GM11168 (cell line): ENCODE results near the gene IGFL4.

Source experiments
- in situ Hi-C: fragments of 300-500 bp; cut with MboI; formaldehyde crosslinking; loops from one replicate; pipeline ENCODE4 v1.12.0; 2022; ENCODE audit warnings: low sequenced_read_pairs; ENCODE audit not compliant: unreplicated experiment

Gene IGFL4

DNA sequence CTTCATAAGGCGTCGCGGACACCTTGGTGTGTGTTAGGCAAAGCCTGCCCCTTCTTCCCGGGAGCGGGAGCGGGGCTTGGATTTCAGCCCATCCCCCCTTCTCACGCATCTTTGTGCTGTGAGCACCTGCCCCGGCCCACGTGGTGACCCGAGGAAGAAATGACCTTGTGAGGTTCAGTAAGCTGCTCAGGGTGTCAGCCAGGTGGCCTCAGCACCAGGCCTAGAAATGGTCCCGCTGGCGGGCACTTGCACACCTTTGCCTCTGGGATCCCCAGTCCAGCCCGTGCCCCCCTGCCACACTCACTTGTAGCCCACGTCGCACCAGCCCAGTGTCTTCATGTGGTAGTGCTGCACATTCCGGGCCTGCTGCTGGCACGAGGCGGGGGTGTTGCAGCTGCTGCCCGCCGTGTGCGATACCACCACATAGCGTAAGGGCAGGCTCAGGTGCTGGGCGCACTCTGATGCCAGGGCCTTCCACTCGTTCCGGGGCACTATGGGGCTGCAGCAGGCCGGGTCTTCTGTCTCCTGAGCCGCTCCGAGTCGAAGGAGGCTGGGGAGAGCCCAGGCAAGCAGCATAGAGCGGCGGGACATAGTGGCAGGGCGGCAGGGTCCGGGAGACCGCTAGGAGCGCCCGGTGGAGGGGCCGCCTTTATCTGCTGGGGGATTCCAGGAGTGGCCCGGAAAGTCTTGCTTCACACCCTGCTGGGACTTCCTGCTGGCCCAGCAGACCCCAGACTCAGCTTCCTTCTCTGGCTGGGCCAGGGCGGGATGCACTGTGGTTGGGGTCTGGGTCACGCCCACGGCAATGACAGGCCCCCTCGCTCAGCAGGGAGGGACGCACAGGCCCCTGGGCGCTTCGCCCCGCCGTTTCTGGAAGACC, 18.1 kb downstream of the IGFL4 start, which contains the start of gene PGLYRP1:
TSS of gene PGLYRP1 (minus strand) at position 623 of the 880 bp plus-strand sequence. CDS start at position 591, 32 bp downstream.
- in situ Hi-C loops = no loop called here

DNA sequence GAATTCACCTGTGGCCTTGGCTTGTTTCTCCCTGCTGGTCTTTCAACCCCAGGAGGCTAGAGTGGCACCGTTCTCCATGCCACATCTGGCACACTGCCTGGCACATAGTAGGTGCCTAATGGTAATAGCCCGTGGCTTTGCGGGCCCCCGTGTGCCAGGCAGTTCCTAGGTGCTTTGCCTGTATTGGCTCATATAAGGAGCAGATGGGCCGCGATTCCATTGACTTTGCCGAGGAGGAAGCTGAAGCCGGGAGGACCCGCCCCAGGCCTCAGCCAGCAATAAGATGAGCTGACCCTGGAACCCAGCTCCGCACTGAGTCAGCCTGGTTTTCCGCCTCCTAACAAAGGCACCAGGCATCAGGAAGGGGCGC, 18.8 kb downstream of the IGFL4 start:
- in situ Hi-C loops = no loop called here

DNA sequence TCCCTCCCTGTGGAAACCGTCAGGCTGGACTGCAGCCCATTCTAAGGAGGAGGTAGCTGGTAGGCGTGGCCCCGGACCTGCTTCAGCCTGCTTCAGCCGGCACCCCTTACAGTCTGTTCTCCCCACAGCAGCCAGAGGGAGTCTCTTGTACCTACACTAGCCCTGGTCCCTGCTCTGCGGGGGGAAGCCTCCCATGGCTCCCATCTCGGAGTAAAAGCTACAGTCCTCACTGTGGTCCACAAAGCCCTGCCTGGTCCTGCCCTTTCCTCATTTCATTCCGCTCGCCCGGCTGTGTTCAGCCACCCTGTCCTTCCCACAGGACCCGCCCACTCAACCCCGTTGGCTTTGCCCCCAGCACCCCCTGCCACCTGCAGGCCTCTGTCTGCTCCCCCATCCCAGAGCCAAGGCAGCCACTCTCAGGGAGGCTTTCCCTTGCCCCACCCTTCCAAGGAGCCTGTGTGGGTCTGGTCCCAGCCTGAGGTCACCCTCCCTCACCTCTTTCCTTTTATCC, 19.2 kb downstream of the IGFL4 start:
- in situ Hi-C loops = no loop called here

DNA sequence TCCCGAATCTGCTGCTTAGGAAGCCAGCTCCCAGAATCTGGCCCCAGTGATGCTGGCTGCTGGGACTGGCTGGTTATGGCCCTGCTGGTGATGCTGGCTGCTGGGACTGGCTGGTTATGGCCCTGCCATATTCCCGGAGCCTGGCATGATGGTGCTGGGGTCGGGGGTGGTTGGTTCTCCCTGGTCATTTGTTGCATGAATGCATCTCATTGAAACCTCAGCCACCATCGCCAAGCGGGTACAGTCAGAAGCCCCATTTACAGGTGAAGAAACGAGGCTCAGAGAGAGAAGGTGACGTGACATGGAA, 20.0 kb downstream of the IGFL4 start:
- in situ Hi-C loops = no loop called here

DNA sequence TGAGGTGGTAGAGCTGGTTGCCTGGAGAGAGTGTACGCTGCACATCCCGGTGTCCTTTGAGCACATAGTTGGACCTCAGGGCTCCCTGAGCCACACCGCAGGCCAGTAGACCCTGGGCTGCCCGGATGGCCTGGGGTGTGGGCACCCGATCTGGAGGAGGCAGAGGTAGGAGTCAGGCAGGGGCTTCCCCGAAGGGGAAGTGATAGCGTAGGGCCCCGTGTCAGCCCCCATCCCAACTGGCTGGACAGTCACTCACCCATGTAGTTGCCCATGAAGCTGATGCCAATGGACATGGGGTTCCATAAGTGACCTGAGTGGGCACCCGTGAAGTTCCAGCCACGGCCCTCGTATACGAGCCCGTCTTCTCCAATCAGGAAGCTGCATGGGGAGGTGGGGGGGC, 21.5 kb downstream of the IGFL4 start:
- in situ Hi-C loops = no loop called here

DNA sequence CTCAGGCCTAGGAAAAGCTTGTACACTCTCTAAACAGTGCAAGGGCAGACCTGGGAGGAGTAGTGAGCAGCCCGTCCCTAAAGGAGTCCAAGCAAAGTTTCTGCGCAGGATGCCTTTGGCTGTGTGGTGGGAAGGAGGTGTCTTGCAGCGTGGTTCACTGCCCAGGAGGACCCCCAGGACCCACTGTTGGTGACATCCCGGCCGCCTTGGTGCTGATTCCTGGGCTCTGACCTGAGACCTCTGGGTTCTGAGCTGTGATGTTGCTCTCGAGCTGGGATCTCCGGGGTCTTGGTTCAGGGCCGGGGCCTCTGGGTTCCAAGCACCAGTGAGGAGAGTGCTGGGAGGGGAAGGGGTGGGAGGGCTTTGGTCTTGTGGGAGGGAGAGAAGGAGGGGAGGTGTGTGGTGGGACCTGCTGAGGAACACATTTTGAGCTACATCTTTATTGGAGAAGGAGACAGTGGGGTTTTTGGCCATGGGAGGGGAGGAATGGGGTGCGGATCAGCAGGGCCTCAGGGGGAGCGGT, 22.0 kb downstream of the IGFL4 start:
- in situ Hi-C loops = no loop called here

DNA sequence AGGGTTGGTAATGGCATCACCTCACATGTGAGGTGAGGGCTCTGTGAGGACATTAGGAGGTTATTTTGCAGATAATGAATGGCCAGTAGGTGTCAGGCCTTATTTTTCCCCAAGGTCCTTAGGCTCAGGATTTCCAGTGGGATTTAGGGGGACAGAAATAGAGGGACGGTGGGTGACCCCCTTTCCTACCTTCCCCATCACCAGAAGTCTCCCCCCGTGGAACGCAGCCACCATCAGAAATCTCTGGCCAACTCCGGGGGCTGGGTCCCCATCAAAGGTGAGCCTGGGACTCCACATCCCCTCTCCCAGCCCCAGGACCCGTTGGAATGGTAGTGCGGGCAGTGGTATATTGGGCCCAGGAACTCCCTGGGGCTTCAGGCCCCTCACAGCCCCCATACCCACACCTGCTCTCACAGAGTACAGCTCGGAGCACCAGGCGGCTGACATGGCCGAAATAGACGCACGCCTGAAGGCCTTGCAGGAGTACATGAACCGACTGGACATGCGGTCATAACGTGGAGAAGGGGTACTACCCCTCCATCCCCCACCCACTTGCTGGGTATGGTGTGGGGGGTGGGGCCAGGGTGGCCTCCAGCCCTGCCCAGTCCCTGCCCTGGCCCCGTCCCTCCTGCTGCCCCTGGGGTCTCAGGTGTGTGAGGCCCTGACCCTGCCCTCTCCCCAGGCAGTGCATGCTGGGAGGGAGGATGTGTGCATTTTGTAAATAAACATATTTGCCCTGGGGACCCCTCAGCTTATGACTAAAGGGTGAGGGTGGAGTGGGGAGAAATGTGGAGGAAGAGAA, 22.7 kb downstream of the IGFL4 start:
- in situ Hi-C loops = no loop called here

DNA sequence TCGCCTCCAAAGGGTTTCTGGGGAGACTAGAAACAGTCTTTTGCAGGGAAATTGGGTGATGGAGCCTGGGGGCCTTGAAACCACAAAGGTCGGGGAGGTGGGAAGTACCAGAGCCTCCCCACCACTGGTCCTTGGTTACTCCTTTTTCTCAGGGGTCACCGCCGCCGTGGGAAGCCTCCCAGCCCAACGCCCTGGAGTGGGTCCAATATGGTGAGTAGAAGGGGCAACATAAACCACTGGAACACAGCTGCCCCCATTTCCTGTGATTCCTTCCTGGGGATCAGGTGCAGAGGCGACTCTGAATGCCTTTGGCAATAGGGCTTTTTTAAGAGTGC, 23.7 kb downstream of the IGFL4 start:
- in situ Hi-C loops = no loop called here

DNA sequence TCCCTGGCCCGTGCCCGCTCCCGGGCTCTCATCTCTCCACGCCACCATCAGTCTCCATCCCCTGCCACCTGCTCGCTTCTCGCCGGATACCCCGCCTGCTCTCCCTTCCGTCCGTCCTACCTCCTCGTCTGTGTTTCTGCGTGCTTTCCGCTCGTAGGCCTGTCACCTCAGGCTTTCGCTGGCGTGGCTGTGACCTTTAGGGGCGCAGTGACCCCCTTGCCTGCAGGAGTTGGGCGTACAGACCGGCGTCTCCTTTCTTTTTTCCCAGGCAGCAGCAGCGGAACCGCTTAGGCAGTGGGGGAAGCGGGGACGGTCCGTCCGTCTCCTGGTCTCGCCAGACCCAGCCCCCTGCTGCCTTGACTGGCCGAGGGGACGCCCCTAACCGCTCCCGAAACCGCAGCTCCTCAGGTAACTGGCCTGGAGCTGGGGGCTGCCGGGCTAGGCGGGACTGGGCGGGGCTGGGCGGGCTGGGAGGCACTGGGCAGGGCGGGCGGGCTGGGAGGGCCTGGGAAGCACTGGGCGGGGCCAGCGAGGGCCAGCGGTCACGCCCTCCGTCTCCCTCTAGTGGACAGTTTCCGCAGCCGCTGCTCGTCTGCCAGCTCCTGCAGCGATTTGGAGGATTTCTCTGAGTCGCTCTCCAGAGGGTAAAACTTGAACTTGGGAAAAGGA, 24.2 kb downstream of the IGFL4 start:
- in situ Hi-C loops = no loop called here

DNA sequence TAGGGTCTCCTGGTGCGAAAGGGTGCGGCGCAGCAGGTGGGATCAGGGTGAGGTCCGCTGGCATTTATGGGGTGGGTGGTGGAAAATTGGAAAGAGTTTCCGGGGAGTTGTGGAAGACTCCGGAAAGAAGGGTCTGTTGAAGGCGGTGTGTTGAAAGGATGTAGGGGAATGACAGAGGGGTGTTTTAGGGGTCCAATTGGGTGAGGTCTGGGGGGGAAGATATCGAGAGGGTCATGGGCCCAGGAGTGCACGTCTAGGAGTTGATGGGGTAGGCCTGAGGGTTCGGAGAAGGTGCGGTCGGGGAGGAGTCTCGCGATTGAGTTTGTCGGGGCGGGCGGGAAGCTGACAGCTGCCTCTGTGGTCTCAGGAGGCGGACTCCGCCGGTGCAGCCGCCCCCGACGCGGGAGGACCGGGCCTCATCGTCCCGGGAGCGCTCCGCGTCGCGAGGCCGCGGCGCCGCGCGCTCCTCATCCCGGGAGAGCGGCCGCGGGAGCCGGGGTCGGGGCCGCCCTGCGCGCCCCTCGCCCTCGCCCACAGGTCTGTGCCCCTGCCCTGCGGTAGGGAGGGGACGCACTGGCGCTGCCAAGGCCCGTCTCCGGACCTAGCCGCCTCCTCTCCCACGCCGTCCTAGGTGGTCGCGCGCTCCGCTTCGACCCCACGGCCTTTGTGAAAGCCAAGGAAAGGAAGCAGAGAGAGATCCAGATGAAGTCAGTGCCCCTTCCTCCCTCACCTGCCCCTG, 24.9 kb downstream of the IGFL4 start:
- in situ Hi-C loops = no loop called here

DNA sequence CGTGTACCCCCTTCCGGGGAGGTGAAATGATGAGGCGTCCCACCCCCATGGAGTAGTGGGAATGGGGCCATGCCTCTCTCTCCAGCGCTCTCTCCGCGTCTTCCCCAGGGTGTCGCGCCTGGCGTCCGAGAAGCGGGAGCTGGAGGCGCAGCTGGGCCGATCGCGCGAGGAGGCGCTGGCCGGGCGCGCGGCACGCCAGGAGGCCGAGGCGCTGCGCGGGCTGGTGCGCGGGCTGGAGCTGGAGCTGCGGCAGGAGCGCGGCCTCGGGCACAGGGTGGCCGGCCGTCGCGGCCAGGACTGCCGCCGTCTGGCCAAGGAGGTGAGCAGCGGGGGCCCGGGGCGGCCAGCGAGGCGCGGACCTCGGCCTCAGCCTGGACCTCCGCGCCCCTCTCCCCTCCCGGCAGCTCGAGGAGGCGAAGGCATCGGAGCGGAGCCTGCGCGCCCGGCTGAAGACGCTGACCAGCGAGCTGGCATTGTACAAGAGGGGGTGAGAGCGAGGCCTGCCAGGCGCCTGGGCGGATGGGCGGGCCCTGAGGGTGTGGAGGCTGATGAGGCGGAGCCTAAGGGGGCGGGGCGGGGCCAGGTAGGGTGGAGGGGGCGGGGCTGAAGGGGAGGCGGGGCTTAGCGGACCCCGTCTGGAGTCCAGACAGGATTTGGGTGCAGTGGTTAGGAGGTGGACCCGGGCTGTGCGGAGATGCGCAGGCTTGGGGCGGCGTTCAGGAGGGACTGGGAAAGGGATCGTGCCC, 25.7 kb downstream of the IGFL4 start:
- in situ Hi-C loops = no loop called here

DNA sequence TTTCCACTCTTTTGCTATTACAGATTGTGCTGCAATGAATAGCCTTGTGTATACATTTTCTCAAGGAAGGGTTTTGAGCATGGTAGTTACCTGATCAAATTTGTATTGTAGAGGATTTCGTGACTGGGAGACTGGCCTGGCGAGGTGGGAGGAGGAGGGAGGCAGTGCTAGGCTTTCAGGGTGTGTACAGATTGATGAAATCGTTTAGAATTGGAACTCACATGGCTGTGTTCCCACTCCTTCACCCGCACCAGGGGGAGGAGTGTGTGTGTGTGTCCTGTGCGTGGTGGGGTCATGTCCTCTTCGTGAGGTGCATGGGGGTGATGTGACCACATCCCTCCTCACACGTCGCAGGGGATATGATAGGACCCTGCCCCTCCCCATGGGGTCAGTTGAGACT, 26.3 kb downstream of the IGFL4 start:
- in situ Hi-C loops = no loop called here

DNA sequence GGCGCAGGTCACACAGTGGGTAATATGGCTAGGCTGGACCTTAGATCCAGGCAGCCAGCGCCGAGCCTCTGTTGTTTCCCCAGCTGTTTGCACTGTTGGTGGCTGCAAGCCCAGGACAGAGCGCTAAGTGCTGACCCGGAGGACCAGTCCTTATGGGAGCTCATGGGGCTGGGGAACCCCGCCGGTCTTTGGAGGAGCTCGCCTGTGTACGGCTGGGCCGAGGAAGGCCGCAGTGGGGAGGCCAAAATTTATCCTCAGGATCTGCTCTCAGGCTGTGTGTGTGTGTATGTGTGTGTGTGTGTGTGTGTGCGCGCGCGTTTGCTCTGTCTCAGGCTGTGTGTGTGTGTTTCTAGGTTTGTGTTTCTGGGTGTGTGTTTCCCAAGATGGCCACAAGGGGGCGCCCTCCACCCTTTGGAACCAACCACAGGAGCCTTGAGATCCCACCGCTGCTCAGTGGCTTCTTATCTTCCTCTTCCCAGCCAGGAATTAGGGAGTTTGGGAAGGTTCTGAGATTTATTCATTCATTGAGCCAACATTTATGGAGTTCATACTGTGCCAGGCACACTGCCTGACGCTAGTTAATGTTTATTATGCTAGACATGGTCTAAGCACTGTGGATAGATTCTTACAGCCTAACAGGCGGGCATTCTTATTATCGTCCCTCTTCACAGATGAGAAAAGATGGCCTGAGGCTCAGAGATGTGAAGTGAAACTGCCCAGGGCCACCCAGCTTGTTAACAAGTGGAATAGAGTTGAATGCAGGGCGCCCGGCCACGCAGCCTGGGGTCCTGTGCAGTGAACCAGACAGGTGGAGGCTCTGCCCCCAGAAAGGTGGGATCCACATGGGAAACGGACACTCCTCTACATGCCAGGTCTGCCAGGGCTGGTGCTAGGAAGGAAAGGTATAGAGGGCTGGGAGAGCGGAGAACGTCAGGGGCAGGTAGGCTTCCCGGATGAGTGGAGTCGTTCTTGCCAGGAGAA, 31.0 kb downstream of the IGFL4 start:
- in situ Hi-C loops = no loop called here

DNA sequence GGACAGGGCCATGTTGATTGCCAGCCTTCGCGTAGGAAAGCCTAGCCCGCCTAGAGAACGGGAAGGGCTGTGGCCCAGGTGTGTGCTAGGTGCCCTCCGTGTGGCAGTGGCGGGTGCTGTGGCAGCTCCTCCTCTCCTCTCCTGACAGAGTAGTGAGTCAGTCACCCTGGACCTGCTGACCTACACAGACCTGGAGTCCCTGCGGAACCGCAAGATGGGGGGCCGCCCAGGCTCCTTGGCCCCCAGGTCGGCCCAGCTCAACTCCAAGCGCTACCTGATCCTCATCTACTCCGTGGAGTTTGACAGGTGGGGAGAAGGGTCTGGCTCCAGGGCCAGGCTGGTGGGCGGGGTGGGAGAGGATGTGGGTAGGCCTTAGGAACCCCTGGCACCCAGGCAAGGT, 34.4 kb downstream of the IGFL4 start:
- in situ Hi-C loops = no loop called here

DNA sequence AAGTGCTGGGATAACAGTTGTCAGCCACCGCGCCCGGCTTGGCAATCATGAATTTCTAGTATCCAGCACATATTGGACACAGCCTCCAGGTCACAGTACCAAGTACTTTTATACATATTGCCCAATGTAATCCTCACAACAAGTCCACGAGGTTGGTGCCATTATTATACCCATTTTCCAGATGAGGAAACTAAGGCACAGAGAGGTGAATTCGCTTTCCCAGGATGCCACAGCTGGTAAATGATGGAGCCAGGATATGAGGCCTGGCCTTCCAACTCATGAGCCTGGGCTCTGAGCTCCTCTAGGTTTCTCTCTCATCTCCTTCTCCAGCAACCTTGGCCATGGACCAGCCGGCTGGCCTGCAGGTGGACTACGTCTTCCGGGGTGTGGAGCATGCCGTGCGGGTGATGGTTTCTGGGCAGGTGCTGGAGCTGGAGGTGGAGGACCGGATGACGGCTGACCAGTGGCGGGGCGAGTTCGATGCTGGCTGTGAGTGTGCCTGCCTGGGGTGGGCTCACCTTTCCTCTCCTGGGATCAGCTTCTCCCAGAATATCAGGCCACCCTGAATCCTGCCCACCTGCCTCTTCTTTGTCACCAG, 38.0 kb downstream of the IGFL4 start:
- in situ Hi-C loops = no loop called here

DNA sequence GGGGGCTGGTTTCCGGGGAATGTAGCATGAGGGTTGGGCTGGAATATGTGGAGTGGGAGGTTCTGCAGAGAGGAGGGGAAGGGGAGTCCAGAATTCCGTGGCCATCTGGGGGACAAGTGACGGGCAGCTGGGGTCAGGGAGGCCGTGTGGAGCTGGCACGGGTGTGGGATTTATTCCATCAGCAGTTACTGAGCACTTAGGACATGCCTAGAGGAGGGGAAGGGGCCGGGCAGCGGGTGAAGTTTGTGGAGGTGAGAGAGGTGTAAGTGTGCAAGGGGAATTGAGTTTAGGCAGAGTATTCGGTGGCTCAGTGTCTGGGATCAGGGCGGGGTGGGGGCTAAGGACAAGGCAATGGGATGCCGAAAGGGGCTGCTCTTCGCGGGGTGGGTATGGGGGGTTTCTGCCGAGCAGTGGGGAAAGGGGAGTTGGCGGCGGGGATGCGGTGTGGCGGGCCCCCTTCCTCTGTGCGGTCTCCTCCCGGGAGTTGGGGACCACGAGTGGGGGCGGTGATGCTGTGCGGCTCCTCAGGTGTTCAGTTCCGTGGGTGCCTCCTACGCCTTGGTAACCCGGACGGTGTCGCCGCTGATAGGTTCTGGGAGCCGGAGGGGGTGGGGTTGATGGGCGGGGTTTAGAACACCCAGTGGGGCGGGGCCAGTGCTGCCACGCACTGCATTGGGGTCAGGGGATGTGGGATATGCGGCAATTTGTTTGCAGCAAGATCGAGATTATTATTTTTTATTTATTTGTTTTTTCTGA, 40.1 kb downstream of the IGFL4 start:
- in situ Hi-C loops = no loop called here

DNA sequence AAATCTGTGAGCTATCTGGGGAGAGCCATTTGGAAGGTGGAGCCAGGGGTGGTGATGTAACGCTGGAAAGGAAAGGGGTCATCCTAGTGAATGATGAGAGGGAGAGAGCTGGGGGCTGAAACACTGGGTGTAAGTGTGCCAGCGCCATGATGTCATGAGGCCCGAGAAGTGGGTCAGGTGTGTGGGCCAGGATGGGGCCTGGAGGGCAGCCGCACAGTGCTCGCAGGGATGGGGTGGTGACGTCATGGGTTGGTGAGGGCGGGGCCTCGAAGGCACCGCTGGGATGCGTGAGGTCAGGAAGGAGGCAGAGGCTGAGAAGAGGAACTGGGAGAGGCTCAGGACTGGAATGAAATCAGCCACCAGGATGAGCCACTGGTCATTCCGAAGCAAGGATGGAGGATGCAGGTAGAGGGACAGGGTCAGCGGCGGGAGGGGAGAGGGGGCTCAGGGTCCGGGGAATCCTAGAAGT, 41.1 kb downstream of the IGFL4 start:
- in situ Hi-C loops = no loop called here
